ENCODE results near the gene LECT2.

The LECT2 gene

GRCh38 chr5:135977375-135977928 is 22.7 kb upstream of the LECT2 start:
- peak; percentile 70 to 72 for DNase-seq

- no peak for DNase-seq
Observed at GRCh38 chr5:135976216-135976615, 21.4 kb upstream of the LECT2 start.

DNA sequence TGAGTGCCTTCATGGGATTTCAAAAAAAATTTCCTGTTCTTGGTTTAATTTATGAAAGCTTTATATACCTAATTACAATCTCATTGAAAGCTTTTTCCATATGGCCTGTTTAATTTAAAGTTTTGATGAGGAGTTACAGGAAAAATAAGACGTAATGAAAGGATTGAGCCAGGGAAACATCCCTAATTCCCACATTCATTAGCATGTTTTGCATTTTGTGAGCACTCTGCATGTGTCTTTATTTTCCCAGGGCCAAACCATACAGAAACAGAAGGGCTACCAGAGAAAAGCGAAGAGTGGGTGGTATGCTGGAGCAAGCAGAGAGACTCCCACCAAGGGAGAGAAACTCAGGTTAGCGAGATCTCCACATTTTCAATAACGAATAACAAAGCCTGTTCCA is 20.3 kb upstream of the LECT2 start:
- no peak for DNase-seq

GRCh38 chr5:135974021-135974600 is 19.3 kb upstream of the LECT2 start:
- no peak for DNase-seq

GRCh38 chr5:135973323-135974020 is 18.7 kb upstream of the LECT2 start:
- DNase-seq = no peak

- DNase-seq = no peak
Observed at GRCh38 chr5:135971701-135972100, 16.9 kb upstream of the LECT2 start.

DNA sequence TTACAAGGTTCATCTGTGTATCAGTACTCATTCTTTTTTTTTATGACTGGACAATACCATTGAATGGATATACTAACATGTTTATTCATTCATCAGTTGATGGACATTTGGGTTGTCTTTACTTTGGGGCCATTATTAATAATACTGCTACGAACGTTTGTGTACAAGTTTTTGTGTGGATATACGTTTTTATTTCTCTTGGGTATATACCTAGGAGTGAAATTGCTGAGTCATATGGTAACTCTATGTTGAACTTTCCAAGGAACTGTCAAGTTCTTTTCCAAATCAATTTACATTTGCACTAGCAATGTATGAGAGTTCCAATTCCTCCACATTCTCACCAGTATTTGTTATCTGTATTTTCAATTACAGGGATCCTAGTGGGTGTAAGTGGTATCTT is 12.0 kb upstream of the LECT2 start:
- DNase-seq = no peak

- DNase-seq = no peak
Observed at GRCh38 chr5:135966165-135966564, 11.4 kb upstream of the LECT2 start.

- DNase-seq = no peak
Observed at GRCh38 chr5:135965504-135965903, 10.7 kb upstream of the LECT2 start.

- DNase-seq = no peak
Observed at GRCh38 chr5:135964670-135965320, 10.0 kb upstream of the LECT2 start.

DNA sequence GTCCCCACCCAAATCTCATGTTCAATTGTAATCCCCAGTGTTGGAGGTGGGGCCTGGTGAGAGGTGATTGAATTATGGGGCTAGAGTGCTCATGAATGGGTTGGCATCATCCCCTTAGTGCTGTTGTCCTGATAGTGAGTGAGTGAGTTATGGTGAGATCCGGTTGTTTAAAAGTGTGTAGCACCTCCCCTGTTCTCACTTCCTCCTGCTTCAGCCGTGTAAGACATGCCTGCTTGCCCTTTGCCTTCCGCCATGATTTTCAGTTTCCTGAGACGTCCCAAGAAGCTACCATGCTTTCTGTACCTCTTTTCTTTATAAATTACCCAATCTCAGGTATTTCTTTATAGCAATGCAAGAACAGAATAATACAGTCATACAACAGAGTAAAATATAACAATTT is 742 bp upstream of the LECT2 start:
- DNase-seq = no peak

DNA sequence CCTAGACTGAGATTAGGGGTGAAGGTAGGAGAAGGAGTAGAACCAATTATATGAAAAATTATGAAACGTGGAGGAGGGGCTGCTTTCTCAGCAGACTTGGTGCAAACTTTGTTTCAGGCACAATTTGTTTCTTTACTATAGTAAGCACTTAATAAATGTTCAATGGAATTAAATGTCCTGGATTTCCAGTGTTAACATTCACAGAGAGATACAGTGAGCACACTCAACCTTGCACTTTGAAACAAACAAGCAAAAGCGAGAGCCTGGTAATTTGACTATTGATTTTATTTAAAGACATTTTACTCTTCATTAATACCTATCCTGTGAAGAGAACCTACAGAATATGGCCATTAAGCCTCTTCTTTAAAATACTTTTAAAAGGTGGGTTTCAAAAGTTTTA is 933 bp downstream of the LECT2 start:
- no peak for DNase-seq

GRCh38 chr5:135952683-135953082 is 2.1 kb downstream of the LECT2 start:
- no peak for DNase-seq

DNA sequence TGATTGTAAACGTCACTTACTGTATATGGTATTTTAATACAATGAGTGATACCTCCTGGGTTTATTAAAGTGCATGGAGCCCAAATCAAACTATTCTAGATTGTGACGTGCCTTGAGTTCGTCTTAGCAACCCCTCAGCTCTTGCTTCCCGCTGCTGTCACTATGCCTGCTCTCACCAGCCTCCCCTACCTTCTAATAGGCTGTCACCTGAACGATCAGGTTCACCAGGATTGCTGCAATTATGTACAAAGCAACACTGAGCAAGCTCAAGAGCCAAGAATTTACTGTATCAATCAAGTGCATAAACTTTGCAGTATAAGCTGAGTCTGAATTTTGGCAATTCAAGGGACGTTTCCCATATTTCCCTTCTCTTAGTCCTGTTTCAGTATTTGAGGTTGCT is 3.0 kb downstream of the LECT2 start:
- DNase-seq = no peak

- no peak for DNase-seq
Observed at GRCh38 chr5:135951257-135951656, 3.5 kb downstream of the LECT2 start.

DNA sequence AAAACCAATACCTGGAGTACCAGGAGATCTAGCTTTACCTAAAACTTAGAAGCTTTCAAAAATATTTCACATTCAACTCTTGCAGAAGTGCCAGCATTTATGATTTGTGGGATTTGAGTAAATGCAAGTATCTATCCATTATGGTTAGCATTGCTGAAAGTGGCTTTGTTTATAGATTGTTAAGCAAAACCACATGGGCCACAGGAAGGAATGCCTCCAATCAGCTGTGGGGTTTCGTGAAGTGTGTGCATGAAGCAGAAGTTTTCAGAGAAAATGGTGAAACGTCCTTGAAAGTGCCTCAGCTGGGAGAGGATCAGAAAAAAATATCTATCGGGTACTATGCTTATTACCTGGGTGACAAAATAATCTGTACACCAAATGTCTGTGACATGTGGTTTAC is 4.2 kb downstream of the LECT2 start:
- no peak for DNase-seq

GRCh38 chr5:135944967-135945560 is 9.7 kb downstream of the LECT2 start:
- peak; percentile 12 to 26 for DNase-seq

GRCh38 chr5:135944564-135944963 is 10.2 kb downstream of the LECT2 start:
- no peak for DNase-seq

- no peak for DNase-seq
Observed at GRCh38 chr5:135942202-135942771, 12.5 kb downstream of the LECT2 start.

DNA sequence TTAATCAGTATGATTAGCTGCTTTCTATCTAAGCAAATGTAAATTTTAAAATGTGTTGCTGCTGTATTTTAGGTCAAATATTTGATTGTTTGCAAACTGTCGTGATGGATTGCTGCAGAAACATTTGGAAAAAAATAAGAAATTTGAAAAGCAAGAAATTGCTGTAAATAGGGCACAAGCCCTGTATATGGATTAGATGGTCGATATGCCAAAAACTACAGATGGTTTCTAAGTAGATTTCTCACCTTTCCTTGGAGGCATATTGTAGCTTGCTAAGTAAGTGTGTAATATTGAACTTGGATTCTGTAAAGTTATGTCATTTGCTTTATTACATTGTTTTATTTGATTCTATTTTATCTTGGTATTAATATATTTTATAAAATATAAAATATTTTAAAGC is 13.1 kb downstream of the LECT2 start:
- DNase-seq = no peak

GRCh38 chr5:135937245-135937911 is 17.4 kb downstream of the LECT2 start:
- no peak for DNase-seq

GRCh38 chr5:135934939-135935338 is 19.8 kb downstream of the LECT2 start:
- DNase-seq = no peak

DNA sequence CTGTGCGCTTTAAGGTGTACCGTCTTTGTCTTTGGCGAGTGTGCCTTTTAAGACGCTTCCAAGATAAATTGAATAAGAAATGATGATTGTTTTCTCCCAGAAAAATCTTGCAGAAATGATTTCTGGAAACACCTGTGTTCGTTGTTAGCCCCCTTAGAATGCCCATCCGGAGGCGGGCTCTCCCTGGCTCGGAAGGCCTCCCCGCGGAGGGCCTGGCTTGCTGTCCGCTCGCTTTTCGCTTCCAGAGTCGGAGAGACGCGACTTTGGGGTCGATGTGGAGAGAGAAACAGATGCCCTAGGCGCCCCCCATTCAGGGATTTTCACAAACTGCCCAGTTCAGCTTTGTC is 23.9 kb downstream of the LECT2 start:
- no peak for DNase-seq

Measured in activated CD4-positive, alpha-beta T cell treated with anti-CD3 and anti-CD28 coated beads, Interleukin-2, amount 50 U/mL, for 48 hours (primary cell).